Jurkat, Clone E6-1 (cell line): ENCODE measurements around the gene AGAP1.
A peak's percentile ranks its signal among the peaks of the same experiment; 100 is the strongest.

ENCODE experiments used
- DNase-seq: peaks from one replicate; pipeline ENCODE4 v3.0.0-alpha.2; 2011; ENCODE audit warnings: low read depth, low spot score
- H3K4me3 ChIP-seq: 2 replicates; pipeline ENCODE4 v1.5.1; 2011; ENCODE audit warnings: mild to moderate bottlenecking, low read length, control low read depth, moderate library complexity

AGAP1 gene

GRCh38 chr2:235576337-235576910, 82.6 kb downstream of the AGAP1 start:
- no peak for DNase-seq
- H3K4me3 ChIP-seq, result no peak overlapping the region

- DNase-seq, result no peak
Observed at GRCh38 chr2:235577404-235578330, 83.8 kb downstream of the AGAP1 start.

GRCh38 chr2:235579128-235579527, 85.3 kb downstream of the AGAP1 start:
- DNase-seq, result no peak

More at GRCh38 chr2:235577404-235578330, 83.8 kb downstream of the AGAP1 start:
- no peak overlapping the region for H3K4me3 ChIP-seq

GRCh38 chr2:235580426-235581157, 86.7 kb downstream of the AGAP1 start:
- H3K4me3 ChIP-seq, result no peak overlapping the region
- DNase-seq, result no peak

More at GRCh38 chr2:235579128-235579527, 85.3 kb downstream of the AGAP1 start:
- H3K4me3 ChIP-seq, result no peak overlapping the region

GRCh38 chr2:235582081-235582686, 88.3 kb downstream of the AGAP1 start:
- no peak overlapping the region for H3K4me3 ChIP-seq

GRCh38 chr2:235582729-235583128, 88.9 kb downstream of the AGAP1 start:
- H3K4me3 ChIP-seq, result no peak overlapping the region
- no peak for DNase-seq

More at GRCh38 chr2:235582081-235582686, 88.3 kb downstream of the AGAP1 start:
- DNase-seq, result no peak

- no peak for DNase-seq
Observed at GRCh38 chr2:235583144-235583543, 89.3 kb downstream of the AGAP1 start.

GRCh38 chr2:235583925-235584637, 90.2 kb downstream of the AGAP1 start:
- DNase-seq, result no peak
- no peak overlapping the region for H3K4me3 ChIP-seq

More at GRCh38 chr2:235583144-235583543, 89.3 kb downstream of the AGAP1 start:
- no peak overlapping the region for H3K4me3 ChIP-seq

GRCh38 chr2:235584638-235585007, 90.8 kb downstream of the AGAP1 start:
- H3K4me3 ChIP-seq, result no peak overlapping the region
- DNase-seq, result no peak

GRCh38 chr2:235587202-235587601, 93.4 kb downstream of the AGAP1 start:
- DNase-seq, result no peak
- H3K4me3 ChIP-seq, result no peak overlapping the region

- no peak overlapping the region for H3K4me3 ChIP-seq
- no peak for DNase-seq
Observed at GRCh38 chr2:235588750-235589149, 94.9 kb downstream of the AGAP1 start.

- DNase-seq, result no peak
- H3K4me3 ChIP-seq, result no peak overlapping the region
Observed at GRCh38 chr2:235591231-235591730, 97.4 kb downstream of the AGAP1 start.

GRCh38 chr2:235591921-235592320, 98.1 kb downstream of the AGAP1 start:
- no peak for DNase-seq

GRCh38 chr2:235592430-235592829, 98.6 kb downstream of the AGAP1 start:
- no peak for DNase-seq
- H3K4me3 ChIP-seq, result no peak overlapping the region

More at GRCh38 chr2:235591921-235592320, 98.1 kb downstream of the AGAP1 start:
- H3K4me3 ChIP-seq, result no peak overlapping the region

GRCh38 chr2:235592836-235593235, 99.0 kb downstream of the AGAP1 start:
- no peak for DNase-seq

GRCh38 chr2:235594041-235594440, 100.2 kb downstream of the AGAP1 start:
- DNase-seq, result peak; percentile 71
- H3K4me3 ChIP-seq, result no peak overlapping the region

More at GRCh38 chr2:235592836-235593235, 99.0 kb downstream of the AGAP1 start:
- H3K4me3 ChIP-seq, result no peak overlapping the region

GRCh38 chr2:235594964-235595363, 101.1 kb downstream of the AGAP1 start:
- no peak for DNase-seq
- H3K4me3 ChIP-seq, result no peak overlapping the region

- DNase-seq, result peak; percentile 57
- H3K4me3 ChIP-seq, result no peak overlapping the region
Observed at GRCh38 chr2:235595422-235596010, 101.7 kb downstream of the AGAP1 start.
